Measurements from ENCODE around the gene FCRL4. TPM values are rescaled to one million over a fixed set of nuclear protein-coding genes. Genes with fewer than 3 reads are reported as not detected.
"Not testable (repeated sequence)": the region's sequence is repeated elsewhere in the genome, so short reads cannot be mapped to it uniquely, and the experiment has no call there.

Gene FCRL4
- total RNA-seq, 4 donors from 2014 or later: 0.35 TPM; not detected in 3

DNA sequence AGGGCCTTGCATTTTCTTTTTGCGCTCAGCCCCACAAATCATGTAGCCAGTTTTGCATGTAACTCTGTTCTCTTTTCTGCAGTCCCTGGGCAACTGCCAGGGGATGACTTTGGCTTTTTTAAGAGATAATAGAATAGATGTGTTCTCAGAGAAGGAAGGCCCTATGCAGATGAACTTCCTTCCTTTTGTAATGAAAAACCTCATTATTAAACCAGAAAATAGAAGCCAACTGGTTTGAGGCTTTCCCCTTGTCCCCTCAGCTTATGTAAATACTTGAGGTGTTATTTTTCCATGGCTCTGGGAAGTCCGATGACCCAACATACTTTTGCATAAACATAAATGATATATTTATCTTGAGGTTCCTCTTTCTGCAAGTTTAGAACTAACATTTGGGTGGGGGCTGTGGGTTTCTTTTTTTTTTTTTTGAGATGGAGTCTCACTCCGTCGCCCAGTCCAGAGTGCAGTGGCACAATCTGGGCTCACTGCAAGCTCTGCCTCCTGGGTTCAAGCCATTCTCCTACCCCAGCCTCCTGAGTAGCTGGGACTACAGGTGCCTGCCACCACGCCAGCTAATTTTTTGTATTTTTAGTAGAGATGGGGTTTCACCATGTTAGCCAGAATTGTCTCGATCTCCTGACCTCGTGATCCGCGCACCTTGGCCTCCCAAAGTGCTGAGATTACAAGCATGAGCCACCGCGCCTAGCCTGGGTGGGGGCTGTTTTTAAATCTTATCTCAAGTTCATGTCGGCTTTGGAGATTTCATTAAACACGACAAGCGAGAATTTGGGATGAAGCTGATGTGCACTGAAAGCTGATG is 31.2 kb downstream of the FCRL4 start:
- H3K36me3 ChIP-seq: no peaks in the 10 kb centered on the region
- no peaks in the 10 kb centered on the region for H3K27me3 ChIP-seq
- no peak overlapping the region for H3K4me3 ChIP-seq
- no peak for ATAC-seq
- TF ChIP-seq POLR2A (IDR thresholded peaks at IDR 0.05) (no peak), POLR2AphosphoS5 (IDR thresholded peaks at IDR 0.05) (no peak), EP300 (IDR thresholded peaks at IDR 0.05) (no peak)
- TF ChIP-seq, protein P1, sequence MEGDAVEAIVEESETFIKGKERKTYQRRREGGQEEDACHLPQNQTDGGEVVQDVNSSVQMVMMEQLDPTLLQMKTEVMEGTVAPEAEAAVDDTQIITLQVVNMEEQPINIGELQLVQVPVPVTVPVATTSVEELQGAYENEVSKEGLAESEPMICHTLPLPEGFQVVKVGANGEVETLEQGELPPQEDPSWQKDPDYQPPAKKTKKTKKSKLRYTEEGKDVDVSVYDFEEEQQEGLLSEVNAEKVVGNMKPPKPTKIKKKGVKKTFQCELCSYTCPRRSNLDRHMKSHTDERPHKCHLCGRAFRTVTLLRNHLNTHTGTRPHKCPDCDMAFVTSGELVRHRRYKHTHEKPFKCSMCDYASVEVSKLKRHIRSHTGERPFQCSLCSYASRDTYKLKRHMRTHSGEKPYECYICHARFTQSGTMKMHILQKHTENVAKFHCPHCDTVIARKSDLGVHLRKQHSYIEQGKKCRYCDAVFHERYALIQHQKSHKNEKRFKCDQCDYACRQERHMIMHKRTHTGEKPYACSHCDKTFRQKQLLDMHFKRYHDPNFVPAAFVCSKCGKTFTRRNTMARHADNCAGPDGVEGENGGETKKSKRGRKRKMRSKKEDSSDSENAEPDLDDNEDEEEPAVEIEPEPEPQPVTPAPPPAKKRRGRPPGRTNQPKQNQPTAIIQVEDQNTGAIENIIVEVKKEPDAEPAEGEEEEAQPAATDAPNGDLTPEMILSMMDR (IDR thresholded peaks at IDR 0.05): no peak
- WGBS, 2 donors (ENCODE audit: low coverage in 1 of 2): 49 to 58% methylated on average over 4 to 6 of the region's 14 CpGs
- H3K27ac ChIP-seq: no peak overlapping the region
- H3K4me1 ChIP-seq: no peaks in the 10 kb centered on the region
- H3K9me3 ChIP-seq: no peaks in the 10 kb centered on the region

- no peaks in the 10 kb centered on the region for H3K4me1 ChIP-seq
- no peak overlapping the region for H3K27ac ChIP-seq
- H3K36me3 ChIP-seq: no peaks in the 10 kb centered on the region
- WGBS, 2 donors (ENCODE audit: low coverage in 1 of 2): 0 to 51% methylated on average over 2 of the region's 2 CpGs
- ATAC-seq: no peak
- TF ChIP-seq POLR2A (IDR thresholded peaks at IDR 0.05) (no peak), EP300 (IDR thresholded peaks at IDR 0.05) (no peak), POLR2AphosphoS5 (IDR thresholded peaks at IDR 0.05) (no peak)
- TF ChIP-seq, protein P1 (IDR thresholded peaks at IDR 0.05): no peak
- no peaks in the 10 kb centered on the region for H3K9me3 ChIP-seq
- H3K27me3 ChIP-seq: no peaks in the 10 kb centered on the region
- H3K4me3 ChIP-seq: no peak overlapping the region
Observed at GRCh38 chr1:157562515-157562914, 35.4 kb downstream of the FCRL4 start.

DNA sequence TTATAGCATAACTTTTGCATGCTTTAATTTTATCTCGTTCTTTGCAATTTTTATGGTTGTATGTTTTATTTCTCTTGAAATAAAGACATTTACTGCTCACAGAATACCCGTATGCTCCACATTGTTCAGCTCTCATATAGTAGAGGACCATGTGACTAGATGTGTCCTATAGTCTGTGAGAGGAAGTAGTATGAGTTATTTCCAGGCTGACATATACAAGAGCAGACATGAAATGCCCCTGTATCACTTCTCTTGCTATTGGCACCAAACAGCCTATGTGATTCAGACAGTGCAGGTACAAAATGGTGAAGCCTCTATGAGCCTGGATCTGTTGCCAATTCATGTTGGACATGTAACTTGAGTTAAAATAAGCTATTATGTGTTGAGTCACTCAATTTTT is 39.8 kb downstream of the FCRL4 start:
- Histone ChIP-seq H3K4me3 (no peak overlapping the region), H3K27ac (no peak overlapping the region), H3K36me3 (no peaks in the 10 kb centered on the region), H3K27me3 (no peaks in the 10 kb centered on the region), H3K4me1 (no peaks in the 10 kb centered on the region), H3K9me3 (no peaks in the 10 kb centered on the region)
- TF ChIP-seq POLR2A (IDR thresholded peaks at IDR 0.05) (no peak), POLR2AphosphoS5 (IDR thresholded peaks at IDR 0.05) (no peak), EP300 (IDR thresholded peaks at IDR 0.05) (no peak)
- TF ChIP-seq, protein P1 (IDR thresholded peaks at IDR 0.05): no peak
- no peak for ATAC-seq
- WGBS, 2 donors (ENCODE audit: low coverage in 1 of 2): 36 to 87% methylated on average over 2 of the region's 2 CpGs

GRCh38 chr1:157551694-157552693 is 45.9 kb downstream of the FCRL4 start, which contains the start of gene FCRL5:
Gene FCRL5 (minus strand): TSS chr1:157552515. CDS start chr1:157552362, 153 bp downstream.
- H3K9me3 ChIP-seq: no peaks in the 10 kb centered on the region
- WGBS, 2 donors (ENCODE audit: low coverage in 1 of 2): 72 to 78% methylated on average over 8 to 10 of the region's 10 CpGs
- TF ChIP-seq POLR2AphosphoS5 (IDR thresholded peaks at IDR 0.05) (no peak), POLR2A (IDR thresholded peaks at IDR 0.05) (no peak), EP300 (IDR thresholded peaks at IDR 0.05) (no peak)
- TF ChIP-seq, protein P1 (IDR thresholded peaks at IDR 0.05): no peak
- no peak within 1 kb of the TSS for H3K4me3 ChIP-seq
- peaks cover 9% of the 10 kb centered on the region for H3K27me3 ChIP-seq
- no peak for ATAC-seq
- no peak within 1 kb of the TSS for H3K27ac ChIP-seq
- no peaks in the 10 kb centered on the region for H3K36me3 ChIP-seq
- no peaks in the 10 kb centered on the region for H3K4me1 ChIP-seq

DNA sequence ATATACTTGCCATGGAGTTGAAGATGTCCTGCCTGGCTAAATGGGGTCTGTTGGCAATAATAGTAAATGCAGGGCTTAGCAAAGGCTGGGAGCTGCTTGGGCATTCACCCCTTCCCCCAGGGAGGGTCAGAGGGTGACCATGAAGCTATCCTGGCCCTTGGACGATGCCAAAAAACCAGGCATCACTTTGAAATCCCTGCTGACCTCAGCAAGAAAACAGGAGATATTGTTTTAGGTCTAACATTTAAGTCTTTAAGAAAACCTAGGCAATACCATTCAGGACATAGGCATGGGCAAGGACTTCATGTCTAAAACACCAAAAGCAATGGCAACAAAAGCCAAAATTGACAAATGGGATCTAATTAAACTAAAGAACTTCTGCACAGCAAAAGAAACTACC is 49.8 kb downstream of the FCRL4 start:
- H3K4me1 ChIP-seq, H3K9me3 ChIP-seq, ATAC-seq, H3K36me3 ChIP-seq, H3K4me3 ChIP-seq, H3K27ac ChIP-seq: not testable (repeated sequence)
- WGBS, 2 donors (ENCODE audit: low coverage in 1 of 2): no CpG with 5 or more reads among the region's 1 CpG
- peaks cover 13% of the 10 kb centered on the region for H3K27me3 ChIP-seq
